Ascending aorta (tissue), 2 donors: Measurements from ENCODE around the gene NBR1. TPM values are rescaled to one million over a fixed set of nuclear protein-coding genes. Genes with fewer than 3 reads are reported as not detected.
"Not testable (repeated sequence)": the region's sequence is repeated elsewhere in the genome, so short reads cannot be mapped to it uniquely, and the experiment has no call there.

Experiments used
- DNase-seq, 2 donors: peaks; one replicate each; pipeline ENCODE4 v3.0.0-alpha.2; 2019; ENCODE audit warnings: low spot score in 2 of 2
- H3K27ac ChIP-seq, 2 donors: fragments of 200-600 bp; sonication (generic); one replicate each; pipeline ENCODE4 v1.5.1; 2016 to 2017; ENCODE audit warnings: mild to moderate bottlenecking in 1 of 2
- H3K27me3 ChIP-seq: fragments of 200-600 bp; sonication (generic); one replicate; pipeline ENCODE4 v1.5.1; 2017
- H3K36me3 ChIP-seq, 2 donors: fragments of 200-600 bp; sonication (generic); one replicate each; pipeline ENCODE4 v1.5.1; 2016
- H3K4me1 ChIP-seq, 2 donors: fragments of 200-600 bp; sonication (generic); one replicate each; pipeline ENCODE4 v1.5.1; 2016 to 2017; ENCODE audit warnings: mild to moderate bottlenecking in 1 of 2
- H3K4me3 ChIP-seq, 2 donors: fragments of 200-600 bp; sonication (generic); one replicate each; pipeline ENCODE4 v1.5.1; 2016 to 2017; ENCODE audit warnings: mild to moderate bottlenecking in 1 of 2
- H3K9me3 ChIP-seq, 2 donors: fragments of 200-600 bp; sonication (generic); one replicate each; pipeline ENCODE4 v1.5.1; 2016
- intact Hi-C: fragments of 100-400 bp; cut with DNase I; formaldehyde crosslinking; loops from one replicate; pipeline ENCODE4 v1.15.1; 2023
- total RNA-seq: library from RNA; depleted of rRNA; stranded (reverse); fragments of >200 nt; gene quantifications from one replicate; pipeline ENCODE4 v1.1.0, GENCODE V29; 2016
- TF ChIP-seq, protein P1 (sequence below), 3 experiments: fragments of 200-600 bp in 2 of 3; fragments of 450-650 bp in 1 of 3; sonication (generic) in 2 of 3; IDR thresholded peaks; one replicate each; pipeline ENCODE4 v1.5.1; 2016 to 2019; ENCODE audit warnings: antibody characterized with exemption in 3 of 3, mild to moderate bottlenecking in 1 of 3, moderate library complexity in 1 of 3

The NBR1 gene
- total RNA-seq, 1 donor from 2014 or later: 45.6 TPM

DNA sequence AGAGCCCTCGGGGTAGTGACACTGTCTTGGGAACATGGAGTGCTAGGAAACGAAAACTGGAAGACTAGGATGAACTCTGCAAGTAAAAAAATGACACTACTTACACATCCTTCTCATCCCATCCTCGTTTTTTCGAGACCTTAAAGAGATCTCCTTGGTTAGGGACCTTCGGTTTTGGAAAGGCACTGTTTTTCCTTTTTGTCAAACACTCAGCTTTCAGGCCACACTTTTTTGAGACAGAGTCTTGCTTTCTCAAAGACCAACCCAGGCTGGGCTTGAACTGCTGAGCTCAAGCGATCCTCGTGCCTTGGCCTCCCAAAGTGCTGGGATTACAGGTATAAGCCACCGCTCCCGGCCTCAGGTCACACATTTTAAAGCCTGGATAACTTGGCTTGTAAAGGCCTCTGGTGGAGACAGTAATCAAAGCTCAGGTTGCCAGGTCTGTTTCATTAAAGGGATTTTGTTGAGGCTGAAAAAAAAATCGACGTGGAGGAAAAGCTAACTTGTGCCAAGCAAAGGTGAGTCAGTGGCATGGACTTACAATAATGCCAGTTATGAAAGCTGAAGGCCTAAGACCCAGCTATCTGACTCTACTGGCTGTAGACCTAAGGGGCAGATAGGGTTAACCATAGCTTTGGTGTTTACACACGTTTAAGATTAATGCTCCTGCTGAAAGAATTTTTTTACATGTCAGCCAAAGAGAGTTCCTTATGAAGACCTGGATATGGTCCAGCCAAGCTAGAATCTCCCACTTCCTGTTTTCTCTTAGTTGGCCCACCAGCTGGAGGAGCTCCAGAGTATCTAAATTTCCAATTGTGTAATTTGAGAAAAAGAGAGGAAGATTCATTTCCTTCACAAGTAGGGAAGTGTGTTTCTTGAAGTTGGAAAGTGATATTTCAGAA, 823 bp downstream of the NBR1 start:
- Histone ChIP-seq H3K27me3 (no peaks in the 10 kb centered on the region), H3K9me3 (no peaks in the 10 kb centered on the region), H3K4me3 (peak overlapping the region; percentile 76 to 82), H3K4me1 (peaks cover 0 to 50% of the 10 kb centered on the region in 2 donors), H3K36me3 (peaks cover 0 to 4% of the 10 kb centered on the region in 2 donors), H3K27ac (peak overlapping the region; percentile 97 to 99)
- intact Hi-C loops: loop anchor here (1.0 to 2.0 kb wide), 2 partner anchors 79 to 151 kb away; no protein-coding TSS in a partner anchor
- TF ChIP-seq, protein P1, sequence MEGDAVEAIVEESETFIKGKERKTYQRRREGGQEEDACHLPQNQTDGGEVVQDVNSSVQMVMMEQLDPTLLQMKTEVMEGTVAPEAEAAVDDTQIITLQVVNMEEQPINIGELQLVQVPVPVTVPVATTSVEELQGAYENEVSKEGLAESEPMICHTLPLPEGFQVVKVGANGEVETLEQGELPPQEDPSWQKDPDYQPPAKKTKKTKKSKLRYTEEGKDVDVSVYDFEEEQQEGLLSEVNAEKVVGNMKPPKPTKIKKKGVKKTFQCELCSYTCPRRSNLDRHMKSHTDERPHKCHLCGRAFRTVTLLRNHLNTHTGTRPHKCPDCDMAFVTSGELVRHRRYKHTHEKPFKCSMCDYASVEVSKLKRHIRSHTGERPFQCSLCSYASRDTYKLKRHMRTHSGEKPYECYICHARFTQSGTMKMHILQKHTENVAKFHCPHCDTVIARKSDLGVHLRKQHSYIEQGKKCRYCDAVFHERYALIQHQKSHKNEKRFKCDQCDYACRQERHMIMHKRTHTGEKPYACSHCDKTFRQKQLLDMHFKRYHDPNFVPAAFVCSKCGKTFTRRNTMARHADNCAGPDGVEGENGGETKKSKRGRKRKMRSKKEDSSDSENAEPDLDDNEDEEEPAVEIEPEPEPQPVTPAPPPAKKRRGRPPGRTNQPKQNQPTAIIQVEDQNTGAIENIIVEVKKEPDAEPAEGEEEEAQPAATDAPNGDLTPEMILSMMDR (IDR thresholded peaks at IDR 0.05): peak in 2 of 3 experiments; percentile 11 to 24
- DNase-seq: peak in 1 of 2 donors; percentile 70

DNA sequence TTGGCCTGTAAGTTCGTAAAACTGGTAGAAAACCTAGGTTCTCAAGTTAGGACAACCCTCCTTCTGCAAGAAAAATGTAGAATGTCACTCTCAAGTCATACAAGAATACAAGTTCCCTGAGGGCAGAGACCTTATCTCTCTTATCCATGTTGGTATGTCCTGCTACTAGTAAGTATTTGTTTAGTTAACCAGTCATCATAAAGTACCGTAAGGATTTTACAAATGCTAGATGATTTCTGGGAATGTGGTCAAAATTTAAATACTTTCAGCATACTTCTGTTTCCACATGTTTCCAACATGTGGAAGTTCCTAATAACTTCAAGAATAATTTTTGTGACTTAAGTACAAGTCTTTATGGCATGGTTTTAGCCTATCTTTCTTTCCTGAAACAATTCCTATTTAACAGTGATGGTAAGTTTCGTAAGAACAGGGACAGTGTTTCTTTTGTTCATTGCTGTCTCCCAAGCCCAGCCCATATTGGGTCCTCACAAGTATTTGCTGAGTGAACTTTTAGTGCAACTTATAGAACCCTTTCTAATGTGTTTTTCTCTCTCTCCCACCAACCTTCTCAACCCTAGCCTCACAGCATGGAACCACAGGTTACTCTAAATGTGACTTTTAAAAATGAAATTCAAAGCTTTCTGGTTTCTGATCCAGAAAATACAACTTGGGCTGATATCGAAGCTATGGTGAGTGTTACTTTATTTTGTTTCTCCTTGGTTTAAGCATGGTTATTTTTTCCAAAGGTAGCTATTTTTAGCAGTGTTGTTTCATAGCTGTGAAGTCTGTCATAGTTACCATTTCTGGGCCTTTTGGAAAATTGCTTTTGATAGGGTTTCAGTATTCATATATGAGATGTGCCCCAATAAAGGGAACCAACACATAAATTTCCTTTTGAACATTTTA, 4.5 kb downstream of the NBR1 start:
- Histone ChIP-seq H3K4me3 (peak overlapping the region in 1 of 2 donors; percentile 35), H3K27me3 (no peaks in the 10 kb centered on the region), H3K4me1 (peaks cover 0 to 47% of the 10 kb centered on the region in 2 donors), H3K27ac (peak overlapping the region; percentile 71 to 99), H3K9me3 (no peaks in the 10 kb centered on the region), H3K36me3 (peaks cover 31% of the 10 kb centered on the region in 2 donors)
- intact Hi-C loops: no loop called here
- no peak for DNase-seq
- TF ChIP-seq, protein P1 (IDR thresholded peaks at IDR 0.05): no peak

DNA sequence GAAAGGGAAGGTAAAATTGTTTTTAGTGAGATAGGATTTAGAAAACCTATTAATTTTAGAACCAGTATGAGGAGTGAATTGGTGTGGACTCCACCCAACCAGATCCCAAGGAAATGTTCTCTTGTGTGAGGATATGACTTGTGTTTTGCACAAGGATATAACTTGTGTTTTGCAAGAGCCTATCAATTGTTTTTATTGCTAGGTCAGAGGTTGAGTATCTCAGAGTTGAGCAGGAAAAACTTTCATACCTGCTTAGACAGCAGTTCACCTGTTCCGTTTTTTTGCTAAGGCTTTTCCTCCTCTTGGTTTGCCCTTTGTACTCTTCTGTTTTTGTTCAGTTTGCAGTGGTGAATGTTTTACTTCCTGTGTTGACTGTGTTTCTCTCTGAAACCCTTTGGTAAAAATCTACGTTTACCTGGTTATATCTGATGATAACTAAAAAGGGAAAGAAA, 5.1 kb downstream of the NBR1 start:
- Histone ChIP-seq H3K9me3 (no peaks in the 10 kb centered on the region), H3K27me3 (no peaks in the 10 kb centered on the region), H3K36me3 (peaks cover 35 to 38% of the 10 kb centered on the region in 2 donors), H3K4me1 (peaks cover 0 to 47% of the 10 kb centered on the region in 2 donors), H3K4me3 (peak overlapping the region in 1 of 2 donors; percentile 35), H3K27ac (peak overlapping the region; percentile 71 to 99)
- TF ChIP-seq, protein P1 (IDR thresholded peaks at IDR 0.05): no peak
- intact Hi-C loops: no loop called here
- DNase-seq: no peak

DNA sequence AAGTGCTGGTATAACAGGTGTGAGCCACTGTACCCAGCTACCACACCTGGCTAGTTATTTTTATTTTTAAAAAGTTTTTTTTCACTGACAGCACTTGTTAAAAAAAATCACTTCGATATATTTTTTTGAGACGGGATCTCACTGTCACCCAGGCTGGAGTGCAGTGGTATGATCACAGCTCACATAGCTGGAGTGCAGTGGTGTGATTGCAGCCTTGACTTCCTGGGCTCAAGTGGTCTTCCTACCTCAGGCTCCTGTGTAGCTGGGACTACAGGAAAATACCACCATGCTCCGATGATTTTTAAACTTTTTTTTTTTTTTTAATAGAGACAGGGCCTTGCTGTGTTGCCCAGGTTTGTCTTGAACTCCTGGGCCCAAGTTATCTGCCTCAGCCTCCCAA, 12.9 kb downstream of the NBR1 start:
- Histone ChIP-seq H3K36me3 (peaks cover 65 to 90% of the 10 kb centered on the region in 2 donors), H3K9me3 (no peaks in the 10 kb centered on the region), H3K4me1 (peaks cover 0 to under 1% of the 10 kb centered on the region in 2 donors), H3K27me3 (no peaks in the 10 kb centered on the region), H3K4me3 (no peak overlapping the region), H3K27ac (no peak overlapping the region)
- intact Hi-C loops: no loop called here
- no peak for DNase-seq
- TF ChIP-seq, protein P1 (IDR thresholded peaks at IDR 0.05): no peak

DNA sequence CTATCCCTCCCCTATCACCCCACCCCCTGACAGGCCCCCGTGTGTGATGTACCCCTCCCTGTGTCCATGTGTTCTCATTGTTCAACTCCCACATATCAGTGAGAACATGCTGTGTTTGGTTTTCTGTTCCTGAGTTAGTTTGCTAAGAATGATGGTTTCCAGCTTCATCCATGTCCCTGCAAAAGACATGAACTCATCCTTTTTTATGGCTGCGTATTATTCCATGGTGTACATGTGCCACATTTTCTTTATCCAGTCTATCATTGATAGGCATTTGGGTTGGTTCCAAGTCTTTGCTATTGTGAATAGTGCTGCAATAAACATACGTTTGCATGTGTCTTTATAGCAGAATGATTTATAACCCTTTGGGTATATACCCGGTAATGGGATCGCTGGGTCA, 15.6 kb downstream of the NBR1 start:
- intact Hi-C loops, DNase-seq, H3K27ac ChIP-seq, H3K4me3 ChIP-seq, H3K27me3 ChIP-seq, H3K9me3 ChIP-seq, H3K4me1 ChIP-seq: not testable (repeated sequence)
- peaks cover 70 to 90% of the 10 kb centered on the region in 2 donors for H3K36me3 ChIP-seq
